Fibroblast of lung (primary cell): ENCODE data around the gene LHX5.

ENCODE experiments used
- CTCF ChIP-seq, 2 donors: IDR thresholded peaks in 1 of 2; conservative IDR thresholded peaks in 1 of 2; 1 replicate in 1 of 2; 2 replicates in 1 of 2; pipeline ENCODE4 v1.5.1; 2011 to 2012; ENCODE audit warnings: low read length in 2 of 2, control low read depth in 1 of 2, inconsistent platforms in 1 of 2, low read depth in 1 of 2, mild to moderate bottlenecking in 1 of 2
- EZH2 ChIP-seq: IDR thresholded peaks from 2 replicates; pipeline ENCODE4 v1.5.1; 2012; ENCODE audit warnings: low read length, control low read depth, mild to moderate bottlenecking; ENCODE audit errors: missing control alignments

GRCh38 chr12:113497693-113498092, 26.0 kb upstream of the LHX5 start:
- TF ChIP-seq EZH2 (no peak), CTCF (conservative IDR thresholded peaks at IDR 0.05 in 1 of 2, IDR thresholded peaks at IDR 0.05 in 1 of 2; ENCODE audit: low read depth in 1 of 2, low read length in 2 of 2) (no peak)
